ENCODE measurements around the gene VWA8.
"Not testable (repeated sequence)": the region's sequence is repeated elsewhere in the genome, so short reads cannot be mapped to it uniquely, and the experiment has no call there.

The VWA8 gene

GRCh38 chr13:41922894-41923293 lies 38.0 kb downstream of the VWA8 start:
- not testable (repeated sequence) for DNase-seq (ENCODE audit: low spot score)

DNA sequence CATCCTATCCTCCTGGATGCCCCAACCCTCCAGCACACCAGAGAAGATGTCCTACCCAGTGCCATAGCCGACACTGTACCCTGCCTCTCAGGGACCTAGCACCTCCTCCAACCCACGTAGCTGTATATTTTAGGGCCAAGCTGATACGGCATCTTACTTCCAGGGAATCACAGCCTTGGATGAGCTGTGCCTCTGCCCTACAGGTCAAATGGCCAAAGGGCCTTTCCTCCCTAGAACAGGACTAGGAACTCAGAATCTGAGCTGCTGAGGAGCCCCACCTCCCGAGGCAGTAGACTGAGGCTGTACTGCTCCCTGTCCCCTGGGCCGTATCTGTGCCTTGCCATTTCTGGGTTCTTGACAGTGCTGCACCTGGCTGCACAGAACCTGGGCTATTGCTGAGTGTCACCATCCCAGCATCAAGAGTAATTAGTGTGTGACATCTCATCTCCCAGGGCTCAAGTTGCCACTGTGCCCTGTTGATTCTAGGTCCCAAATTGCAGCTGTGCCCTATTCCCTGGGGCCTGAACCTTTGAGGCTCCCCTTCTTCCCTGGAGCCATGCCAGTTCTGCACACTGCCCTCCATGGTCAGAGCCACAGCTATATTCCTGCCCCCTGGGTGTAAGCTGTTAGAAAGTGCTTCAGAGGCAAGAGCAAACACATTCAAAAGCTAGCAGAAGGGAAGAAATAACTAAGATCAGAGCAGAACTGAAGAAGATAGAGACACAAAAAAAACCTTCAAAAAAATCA lies 41.0 kb downstream of the VWA8 start:
- no peak for DNase-seq (ENCODE audit: low spot score)

DNA sequence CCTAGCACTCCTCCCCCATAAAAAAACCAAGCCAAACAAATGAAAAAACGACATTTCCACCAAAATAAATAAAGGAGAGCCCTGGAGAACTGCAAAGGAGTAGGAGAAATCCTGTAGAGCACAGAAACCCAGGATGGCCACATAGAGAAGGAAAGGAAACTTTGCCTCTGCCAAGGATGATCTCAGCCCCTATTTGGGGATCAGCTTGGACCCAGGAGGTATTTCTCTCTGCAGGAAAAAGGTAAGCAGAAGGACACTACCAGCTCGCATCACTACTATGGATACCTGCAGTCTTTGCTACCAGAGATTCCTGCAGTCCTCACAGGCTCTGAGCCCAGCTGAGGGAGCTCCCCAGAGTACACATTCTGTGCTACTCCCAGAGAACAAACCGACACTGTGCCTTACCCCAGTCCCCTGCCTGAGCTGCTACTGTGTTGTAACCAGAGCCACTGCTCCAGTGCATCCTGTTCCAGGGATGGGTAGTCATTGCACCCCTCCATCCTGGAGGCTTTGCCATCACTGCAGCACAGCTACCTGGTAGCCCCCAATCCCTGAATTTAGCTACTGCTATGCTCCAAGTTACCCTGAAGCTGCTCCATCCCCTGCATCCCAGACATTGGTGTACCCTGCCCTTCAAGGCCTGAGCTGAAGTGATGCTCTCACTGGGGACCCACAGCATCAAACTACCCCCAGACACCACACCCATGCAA lies 41.7 kb downstream of the VWA8 start:
- DNase-seq (ENCODE audit: low spot score), result no peak

- peak; percentile 18 for DNase-seq (ENCODE audit: low spot score)
Measured at GRCh38 chr13:41917641-41918040, 43.3 kb downstream of the VWA8 start.

- DNase-seq (ENCODE audit: low spot score), result peak; percentile 49
Measured at GRCh38 chr13:41916173-41916954, 44.5 kb downstream of the VWA8 start.

DNA sequence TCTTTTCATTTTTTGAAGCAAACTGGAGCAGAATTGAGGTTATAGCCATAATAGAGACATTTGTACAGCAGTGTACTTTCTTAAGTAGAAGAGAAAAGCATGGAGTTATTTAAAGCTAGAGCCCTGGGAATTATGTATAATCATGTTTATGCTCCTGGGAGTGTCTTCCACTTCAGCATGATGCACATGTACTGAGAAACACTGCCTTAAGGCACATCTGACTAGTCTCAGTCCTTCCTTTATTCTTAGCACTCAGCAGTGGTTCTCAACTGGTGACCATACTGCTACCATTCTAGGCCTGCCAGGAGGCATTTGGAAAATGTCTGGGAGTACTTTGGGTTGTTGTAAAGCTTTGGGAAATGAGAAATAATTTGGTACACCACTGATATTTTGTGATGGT lies 45.8 kb downstream of the VWA8 start:
- no peak for DNase-seq (ENCODE audit: low spot score)

- no peak for DNase-seq (ENCODE audit: low spot score)
Measured at GRCh38 chr13:41914552-41914951, 46.4 kb downstream of the VWA8 start.

DNA sequence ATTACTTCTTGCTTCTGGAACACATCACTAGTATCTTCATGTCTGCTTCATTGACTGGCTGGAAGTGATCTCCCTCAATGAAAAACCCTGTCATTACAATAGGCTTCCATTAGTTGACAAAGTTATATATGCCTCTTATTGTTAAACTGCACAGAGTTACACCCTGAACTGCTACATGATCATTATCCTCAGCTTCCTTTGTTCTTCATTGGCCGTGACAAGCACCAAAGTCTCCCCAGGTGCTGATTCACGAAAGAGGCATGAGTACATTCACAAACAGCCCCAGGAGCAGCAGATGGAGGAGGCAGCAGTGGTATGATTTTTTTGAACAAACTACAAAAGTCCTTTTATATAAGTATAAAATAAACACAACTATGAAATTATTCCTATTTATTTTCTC lies 51.4 kb downstream of the VWA8 start:
- DNase-seq (ENCODE audit: low spot score), result no peak

- peak; percentile 37 for DNase-seq (ENCODE audit: low spot score)
Measured at GRCh38 chr13:41905600-41906254, 55.2 kb downstream of the VWA8 start.

DNA sequence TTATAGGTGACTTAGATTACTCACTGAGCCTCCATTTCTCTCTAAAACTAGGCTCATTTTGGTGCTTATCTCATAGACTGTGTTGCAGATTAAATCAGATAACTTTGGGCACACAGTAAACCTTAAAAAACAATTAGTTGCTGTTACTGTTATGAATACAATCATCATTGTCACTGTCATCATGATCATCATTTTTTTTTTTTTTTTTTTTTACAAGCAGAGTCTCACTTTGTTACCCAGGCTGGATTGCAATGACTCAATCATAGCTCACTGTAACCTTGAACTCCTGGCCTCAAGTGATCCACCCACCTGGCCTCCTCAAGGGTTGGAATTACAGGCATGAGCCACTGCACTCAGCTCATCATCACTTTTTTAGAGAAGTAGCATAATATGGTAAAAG lies 60.0 kb downstream of the VWA8 start:
- no peak for DNase-seq (ENCODE audit: low spot score)

- not testable (repeated sequence) for DNase-seq (ENCODE audit: low spot score)
Measured at GRCh38 chr13:41898411-41898810, 62.5 kb downstream of the VWA8 start.

DNA sequence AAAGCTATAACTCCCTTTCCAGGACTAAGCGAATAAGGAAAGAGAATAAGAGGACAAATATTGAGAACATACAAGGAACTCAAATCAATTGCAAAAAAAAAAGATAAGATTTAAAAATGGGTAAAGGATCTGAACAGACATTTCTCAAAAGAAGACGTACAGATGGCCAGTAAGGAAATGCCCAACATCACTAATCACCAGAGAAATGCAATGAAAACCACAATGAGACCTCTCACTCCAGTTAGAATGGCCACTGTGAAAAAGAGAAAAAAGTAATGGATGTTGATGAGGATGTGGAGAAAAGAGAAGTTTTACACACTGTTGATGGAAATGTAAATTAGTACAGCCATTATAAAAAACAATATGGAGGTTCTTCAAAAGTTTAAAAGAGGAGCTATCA lies 63.8 kb downstream of the VWA8 start:
- DNase-seq (ENCODE audit: low spot score), result no peak

- DNase-seq (ENCODE audit: low spot score), result no peak
Measured at GRCh38 chr13:41895478-41895877, 65.4 kb downstream of the VWA8 start.

DNA sequence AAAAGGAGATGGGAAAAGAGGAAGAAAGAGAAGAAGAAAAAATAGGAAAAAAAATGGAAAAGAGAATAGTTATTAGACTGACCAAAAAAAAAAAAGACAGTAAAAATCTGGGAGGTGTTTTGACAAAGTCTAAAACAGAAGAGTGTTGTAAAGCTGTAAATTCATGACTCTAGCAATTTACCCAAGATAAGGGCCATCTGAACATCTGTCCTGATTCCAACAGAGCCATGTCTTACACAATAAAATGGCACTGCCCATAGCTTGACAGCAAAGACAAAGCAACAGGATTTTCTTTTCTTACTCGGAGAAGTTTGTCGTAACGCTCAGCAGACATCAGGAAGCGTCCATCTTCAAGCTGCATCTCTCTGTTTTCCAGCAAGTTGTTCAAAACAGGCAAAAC lies 69.8 kb downstream of the VWA8 start:
- no peak for DNase-seq (ENCODE audit: low spot score)

GRCh38 chr13:41883147-41883546 lies 77.8 kb downstream of the VWA8 start:
- DNase-seq (ENCODE audit: low spot score), result no peak

DNA sequence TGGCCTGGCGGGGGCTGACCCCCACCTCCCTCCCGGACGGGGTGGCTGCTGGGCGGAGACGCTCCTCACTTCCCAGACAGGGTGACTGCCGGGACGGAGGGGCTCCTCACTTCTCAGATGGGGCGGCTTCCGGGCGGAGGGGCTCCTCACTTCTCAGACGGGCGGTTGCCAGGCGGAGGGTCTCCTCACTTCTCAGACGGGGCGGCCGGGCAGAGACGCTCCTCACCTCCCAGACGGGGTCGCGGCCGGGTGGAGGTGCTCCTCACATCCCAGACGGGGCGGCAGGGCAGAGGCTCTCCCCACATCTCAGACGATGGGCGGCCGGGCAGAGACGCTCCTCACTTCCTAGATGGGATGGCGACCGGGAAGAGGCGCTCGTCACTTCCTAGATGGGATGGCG lies 79.0 kb downstream of the VWA8 start:
- not testable (repeated sequence) for DNase-seq (ENCODE audit: low spot score)

DNA sequence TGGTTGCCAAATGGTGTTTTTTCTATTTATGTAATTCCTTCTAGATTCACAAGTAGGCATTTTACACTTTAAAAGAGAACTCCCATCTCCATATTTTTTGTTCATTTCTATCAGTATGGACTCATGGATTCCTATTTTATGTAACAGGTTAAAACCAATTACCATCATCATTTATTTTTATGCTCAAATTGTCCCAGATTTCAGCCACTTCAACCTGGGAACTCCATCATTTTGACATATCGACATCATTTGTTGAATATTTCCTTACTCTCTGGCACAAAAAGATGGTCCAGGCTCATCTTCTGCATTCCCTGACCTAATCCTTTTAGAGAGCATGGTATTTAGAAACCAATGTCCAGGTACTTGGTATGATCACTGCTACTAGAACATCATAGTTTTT lies 79.9 kb downstream of the VWA8 start:
- no peak for DNase-seq (ENCODE audit: low spot score)

GRCh38 chr13:41864658-41865057 lies 96.3 kb downstream of the VWA8 start:
- DNase-seq (ENCODE audit: low spot score), result no peak

- not testable (repeated sequence) for DNase-seq (ENCODE audit: low spot score)
Measured at GRCh38 chr13:41862659-41863058, 98.2 kb downstream of the VWA8 start.

- no peak for DNase-seq (ENCODE audit: low spot score)
Measured at GRCh38 chr13:41859565-41859964, 101.3 kb downstream of the VWA8 start.

DNA sequence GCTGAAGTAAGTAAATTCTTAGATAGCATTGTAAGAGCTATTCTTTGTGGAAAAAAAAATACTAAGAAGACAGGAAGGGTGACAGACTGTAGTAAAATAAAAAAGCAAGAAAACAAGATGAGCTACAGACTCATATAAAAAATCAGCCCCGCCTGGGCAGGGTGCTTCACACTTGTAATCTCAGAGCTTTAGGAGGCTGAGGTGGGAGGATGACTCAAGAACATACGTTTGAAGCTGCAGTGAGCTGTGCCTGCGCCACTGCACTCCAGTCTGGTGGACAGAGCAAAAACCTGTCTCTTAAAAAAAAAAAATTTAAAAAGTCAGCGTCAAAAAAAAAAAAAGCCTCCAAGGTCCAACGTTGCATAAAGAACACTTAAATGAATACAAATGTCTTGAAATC lies 102.1 kb downstream of the VWA8 start:
- DNase-seq (ENCODE audit: low spot score), result no peak

- DNase-seq (ENCODE audit: low spot score), result no peak
Measured at GRCh38 chr13:41854758-41855157, 106.2 kb downstream of the VWA8 start.
